MM.1S (cell line): ENCODE measurements around the gene ADAMTSL1.

Experiments used
- DNase-seq: peaks from one replicate; pipeline ENCODE4 v3.0.0-alpha.2; 2015
- H2AFZ ChIP-seq: fragments of 300-600 bp; sonication (generic); 2 replicates; pipeline ENCODE4 v1.6.0; 2016; ENCODE audit warnings: antibody characterized with exemption, low read length
- H3F3A ChIP-seq: fragments of 300-600 bp; sonication (generic); 2 replicates; pipeline ENCODE4 v1.6.1; 2016; ENCODE audit warnings: mild to moderate bottlenecking, antibody characterized with exemption, low read length, moderate library complexity, mixed read lengths; ENCODE audit not compliant: insufficient read depth
- H3K27ac ChIP-seq: fragments of 300-600 bp; sonication (generic); 2 replicates; pipeline ENCODE4 v1.5.1; 2016; ENCODE audit warnings: mild to moderate bottlenecking, low read length
- H3K27me3 ChIP-seq: fragments of 300-600 bp; sonication (generic); replicated peaks from 2 replicates; pipeline ENCODE4 v1.6.0; 2016; ENCODE audit warnings: low read length; ENCODE audit not compliant: insufficient read depth
- H3K36me3 ChIP-seq: fragments of 300-600 bp; sonication (generic); replicated peaks from 2 replicates; pipeline ENCODE4 v1.6.1; 2016; ENCODE audit warnings: mild to moderate bottlenecking, low read length, mixed read lengths; ENCODE audit not compliant: insufficient read depth
- H3K4me1 ChIP-seq: fragments of 300-600 bp; sonication (generic); 2 replicates; pipeline ENCODE4 v1.6.1; 2016; ENCODE audit warnings: low read length, mixed read lengths
- H3K4me2 ChIP-seq: fragments of 300-600 bp; sonication (generic); 2 replicates; pipeline ENCODE4 v1.6.0; 2016; ENCODE audit warnings: low read depth, low read length
- H3K4me3 ChIP-seq: fragments of 300-600 bp; sonication (generic); 2 replicates; pipeline ENCODE4 v1.5.1; 2016; ENCODE audit warnings: low read length, mixed read lengths
- H3K79me2 ChIP-seq: fragments of 300-600 bp; sonication (generic); 2 replicates; pipeline ENCODE4 v1.6.1; 2016; ENCODE audit warnings: mixed run types, low read length, mixed read lengths
- H3K9ac ChIP-seq: fragments of 300-600 bp; sonication (generic); 2 replicates; pipeline ENCODE4 v1.6.1; 2016; ENCODE audit warnings: low read length, mixed read lengths
- H3K9me2 ChIP-seq: fragments of 300-600 bp; sonication (generic); replicated peaks from 2 replicates; pipeline ENCODE4 v1.6.1; 2016; ENCODE audit warnings: mild to moderate bottlenecking, low read length, mixed read lengths; ENCODE audit not compliant: insufficient read depth
- H3K9me3 ChIP-seq: fragments of 300-600 bp; sonication (generic); replicated peaks from 2 replicates; pipeline ENCODE4 v1.6.1; 2016; ENCODE audit warnings: mild to moderate bottlenecking, low read length, mixed read lengths; ENCODE audit not compliant: insufficient read depth
- H4K20me1 ChIP-seq: fragments of 300-600 bp; sonication (generic); 2 replicates; pipeline ENCODE4 v1.6.1; 2016; ENCODE audit warnings: mild to moderate bottlenecking, low read length, moderate library complexity, mixed read lengths; ENCODE audit not compliant: insufficient read depth
- CTCF ChIP-seq: fragments of 300-600 bp; sonication (generic); IDR thresholded peaks from 2 replicates; pipeline ENCODE4 v1.5.1; 2016; ENCODE audit warnings: antibody characterized with exemption, low read length, mixed read lengths
- EZH2 ChIP-seq: fragments of 300-600 bp; sonication (generic); optimal IDR thresholded peaks from 2 replicates; pipeline ENCODE3; 2017; ENCODE audit warnings: low read depth, mild to moderate bottlenecking, antibody characterized with exemption, low read length, mixed read lengths
- EZH2phosphoT487 ChIP-seq: fragments of 300-600 bp; sonication (generic); IDR thresholded peaks from 2 replicates; pipeline ENCODE4 v1.6.1; 2018; ENCODE audit warnings: antibody characterized with exemption, low read length

ADAMTSL1 gene

GRCh38 chr9:18700714-18701113, 226.8 kb downstream of the ADAMTSL1 start:
- H3K36me3 ChIP-seq: no peaks in the 10 kb centered on the region
- no peaks in the 10 kb centered on the region for H3K9me3 ChIP-seq
- no peaks in the 10 kb centered on the region for H3K9me2 ChIP-seq
- H3K79me2 ChIP-seq: no peaks in the 10 kb centered on the region
- no peak overlapping the region for H3K4me3 ChIP-seq
- H3F3A ChIP-seq: no peaks in the 10 kb centered on the region
- H4K20me1 ChIP-seq: no peaks in the 10 kb centered on the region
- H3K27ac ChIP-seq: no peak overlapping the region
- TF ChIP-seq EZH2 (no peak), CTCF (no peak), EZH2phosphoT487 (no peak)
- H3K4me2 ChIP-seq: no peak overlapping the region
- no peak for DNase-seq
- no peaks in the 10 kb centered on the region for H3K27me3 ChIP-seq
- H3K4me1 ChIP-seq: no peaks in the 10 kb centered on the region
- H3K9ac ChIP-seq: no peak overlapping the region
- H2AFZ ChIP-seq: no peak overlapping the region

- Histone ChIP-seq H3F3A (no peaks in the 10 kb centered on the region), H3K4me3 (no peak overlapping the region), H3K9ac (no peak overlapping the region), H3K4me1 (no peaks in the 10 kb centered on the region), H3K27me3 (no peaks in the 10 kb centered on the region), H3K36me3 (no peaks in the 10 kb centered on the region), H3K9me2 (no peaks in the 10 kb centered on the region), H3K27ac (no peak overlapping the region), H3K4me2 (no peak overlapping the region), H2AFZ (no peak overlapping the region), H3K79me2 (no peaks in the 10 kb centered on the region), H3K9me3 (no peaks in the 10 kb centered on the region), H4K20me1 (no peaks in the 10 kb centered on the region)
- TF ChIP-seq CTCF (no peak), EZH2phosphoT487 (no peak), EZH2 (no peak)
- DNase-seq: no peak
Measured at GRCh38 chr9:18703151-18703900, 229.4 kb downstream of the ADAMTSL1 start.

GRCh38 chr9:18703901-18704379, 230.0 kb downstream of the ADAMTSL1 start:
- Histone ChIP-seq H4K20me1 (no peaks in the 10 kb centered on the region), H3K27ac (no peak overlapping the region), H3K4me2 (no peak overlapping the region), H3K9me3 (no peaks in the 10 kb centered on the region), H3K36me3 (no peaks in the 10 kb centered on the region), H3F3A (no peaks in the 10 kb centered on the region), H2AFZ (no peak overlapping the region), H3K27me3 (no peaks in the 10 kb centered on the region), H3K4me1 (no peaks in the 10 kb centered on the region), H3K79me2 (no peaks in the 10 kb centered on the region), H3K4me3 (no peak overlapping the region), H3K9ac (no peak overlapping the region), H3K9me2 (no peaks in the 10 kb centered on the region)
- DNase-seq: no peak
- TF ChIP-seq EZH2 (no peak), CTCF (no peak), EZH2phosphoT487 (no peak)
